GM19240 (cell line): ENCODE results near the gene TRPM6.
"Not testable (repeated sequence)": the region's sequence is repeated elsewhere in the genome, so short reads cannot be mapped to it uniquely, and the experiment has no call there.

Experiments used
- DNase-seq: peaks from one replicate; pipeline ENCODE4 v3.0.0; 2011; ENCODE audit warnings: low spot score; ENCODE audit not compliant: insufficient read length

TRPM6 gene, protein sequence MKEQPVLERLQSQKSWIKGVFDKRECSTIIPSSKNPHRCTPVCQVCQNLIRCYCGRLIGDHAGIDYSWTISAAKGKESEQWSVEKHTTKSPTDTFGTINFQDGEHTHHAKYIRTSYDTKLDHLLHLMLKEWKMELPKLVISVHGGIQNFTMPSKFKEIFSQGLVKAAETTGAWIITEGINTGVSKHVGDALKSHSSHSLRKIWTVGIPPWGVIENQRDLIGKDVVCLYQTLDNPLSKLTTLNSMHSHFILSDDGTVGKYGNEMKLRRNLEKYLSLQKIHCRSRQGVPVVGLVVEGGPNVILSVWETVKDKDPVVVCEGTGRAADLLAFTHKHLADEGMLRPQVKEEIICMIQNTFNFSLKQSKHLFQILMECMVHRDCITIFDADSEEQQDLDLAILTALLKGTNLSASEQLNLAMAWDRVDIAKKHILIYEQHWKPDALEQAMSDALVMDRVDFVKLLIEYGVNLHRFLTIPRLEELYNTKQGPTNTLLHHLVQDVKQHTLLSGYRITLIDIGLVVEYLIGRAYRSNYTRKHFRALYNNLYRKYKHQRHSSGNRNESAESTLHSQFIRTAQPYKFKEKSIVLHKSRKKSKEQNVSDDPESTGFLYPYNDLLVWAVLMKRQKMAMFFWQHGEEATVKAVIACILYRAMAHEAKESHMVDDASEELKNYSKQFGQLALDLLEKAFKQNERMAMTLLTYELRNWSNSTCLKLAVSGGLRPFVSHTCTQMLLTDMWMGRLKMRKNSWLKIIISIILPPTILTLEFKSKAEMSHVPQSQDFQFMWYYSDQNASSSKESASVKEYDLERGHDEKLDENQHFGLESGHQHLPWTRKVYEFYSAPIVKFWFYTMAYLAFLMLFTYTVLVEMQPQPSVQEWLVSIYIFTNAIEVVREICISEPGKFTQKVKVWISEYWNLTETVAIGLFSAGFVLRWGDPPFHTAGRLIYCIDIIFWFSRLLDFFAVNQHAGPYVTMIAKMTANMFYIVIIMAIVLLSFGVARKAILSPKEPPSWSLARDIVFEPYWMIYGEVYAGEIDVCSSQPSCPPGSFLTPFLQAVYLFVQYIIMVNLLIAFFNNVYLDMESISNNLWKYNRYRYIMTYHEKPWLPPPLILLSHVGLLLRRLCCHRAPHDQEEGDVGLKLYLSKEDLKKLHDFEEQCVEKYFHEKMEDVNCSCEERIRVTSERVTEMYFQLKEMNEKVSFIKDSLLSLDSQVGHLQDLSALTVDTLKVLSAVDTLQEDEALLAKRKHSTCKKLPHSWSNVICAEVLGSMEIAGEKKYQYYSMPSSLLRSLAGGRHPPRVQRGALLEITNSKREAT (N-terminal part only)

DNA sequence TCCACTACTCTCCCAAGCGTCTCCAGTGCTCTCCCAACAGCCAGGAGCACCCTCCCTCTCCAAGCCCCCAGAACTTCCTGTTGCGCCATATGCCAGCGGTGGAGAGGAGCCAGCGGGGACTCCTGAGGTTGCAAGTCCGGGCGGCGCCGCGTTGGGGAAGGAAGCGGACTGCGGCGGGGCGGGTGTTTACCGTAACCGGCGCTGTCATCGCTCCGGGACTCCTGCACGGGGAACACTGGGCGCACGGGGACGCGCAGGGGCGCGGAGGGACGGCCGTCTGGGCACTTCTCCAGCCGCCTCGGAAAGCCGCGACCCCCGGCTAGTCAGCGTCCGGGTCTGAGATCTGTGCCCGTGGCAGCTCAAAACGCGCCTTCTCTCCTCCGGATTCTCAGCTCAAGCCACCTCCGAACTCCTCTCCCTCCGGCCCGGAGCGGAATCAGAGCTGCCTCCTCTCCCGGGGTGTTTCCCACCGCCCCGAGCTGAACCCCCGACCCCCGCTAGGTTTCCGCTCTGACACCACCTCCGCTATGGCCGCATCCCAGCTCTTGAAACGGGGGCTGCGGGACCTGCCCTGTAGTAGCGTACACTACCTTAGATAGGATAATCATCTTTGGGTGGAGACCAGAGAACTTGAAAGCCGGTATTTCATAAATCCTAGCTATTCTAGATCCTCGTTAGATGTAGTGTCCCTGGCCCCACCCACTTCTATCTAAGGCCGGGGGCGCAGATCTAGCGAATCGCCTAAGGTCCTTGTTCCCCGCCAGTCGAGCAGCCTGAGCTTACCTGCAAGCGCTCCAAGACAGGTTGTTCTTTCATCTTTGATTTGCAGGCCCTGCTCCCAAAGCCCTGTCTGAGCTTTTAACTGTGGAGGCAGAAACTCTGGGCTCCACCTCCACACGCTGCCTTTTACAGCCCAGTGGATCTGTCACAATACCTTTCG is at the start of gene TRPM6:
Gene TRPM6, minus strand, starts transcription at position 881 of the 940 bp plus-strand sequence. Its CDS starts 65 bp downstream, at position 816.
- no peak for DNase-seq

DNA sequence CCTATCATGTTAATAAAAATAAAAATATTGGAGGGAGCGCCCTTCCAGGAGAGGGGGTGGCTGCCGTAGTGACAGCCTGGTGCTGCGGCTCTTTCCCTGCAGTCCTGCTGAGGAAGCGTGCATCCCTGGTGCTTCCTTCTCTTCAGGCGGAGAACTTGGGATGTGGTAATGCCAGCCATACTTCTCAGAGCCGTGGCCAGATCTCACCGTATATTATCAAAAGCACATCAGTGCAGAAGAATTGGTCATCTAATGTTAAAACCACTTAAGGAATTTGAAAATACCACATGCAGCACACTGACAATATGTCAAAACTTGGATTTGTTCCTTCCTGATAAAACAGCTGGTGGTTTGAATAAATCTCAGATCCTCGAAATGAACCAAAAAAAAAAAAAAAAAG is 47.3 kb upstream of the TRPM6 start:
- no peak for DNase-seq

DNA sequence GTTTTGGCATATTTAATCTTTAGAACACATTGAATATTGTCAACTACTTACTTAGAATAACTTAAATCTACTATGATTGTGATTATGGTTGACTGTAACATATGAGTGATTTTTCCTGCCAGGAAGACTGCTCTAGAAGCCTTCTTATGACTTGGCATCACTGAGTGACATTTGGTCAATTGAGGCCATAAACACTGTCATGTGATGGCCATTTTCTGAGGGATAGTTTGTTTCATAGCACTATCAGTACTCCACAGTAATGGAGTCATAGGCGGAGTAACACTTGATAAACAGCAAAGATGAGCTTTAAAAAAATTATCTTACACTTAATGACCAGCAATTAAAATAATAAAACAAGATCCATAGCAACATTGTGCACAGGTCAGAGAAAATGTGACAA is 34.0 kb upstream of the TRPM6 start:
- no peak for DNase-seq

DNA sequence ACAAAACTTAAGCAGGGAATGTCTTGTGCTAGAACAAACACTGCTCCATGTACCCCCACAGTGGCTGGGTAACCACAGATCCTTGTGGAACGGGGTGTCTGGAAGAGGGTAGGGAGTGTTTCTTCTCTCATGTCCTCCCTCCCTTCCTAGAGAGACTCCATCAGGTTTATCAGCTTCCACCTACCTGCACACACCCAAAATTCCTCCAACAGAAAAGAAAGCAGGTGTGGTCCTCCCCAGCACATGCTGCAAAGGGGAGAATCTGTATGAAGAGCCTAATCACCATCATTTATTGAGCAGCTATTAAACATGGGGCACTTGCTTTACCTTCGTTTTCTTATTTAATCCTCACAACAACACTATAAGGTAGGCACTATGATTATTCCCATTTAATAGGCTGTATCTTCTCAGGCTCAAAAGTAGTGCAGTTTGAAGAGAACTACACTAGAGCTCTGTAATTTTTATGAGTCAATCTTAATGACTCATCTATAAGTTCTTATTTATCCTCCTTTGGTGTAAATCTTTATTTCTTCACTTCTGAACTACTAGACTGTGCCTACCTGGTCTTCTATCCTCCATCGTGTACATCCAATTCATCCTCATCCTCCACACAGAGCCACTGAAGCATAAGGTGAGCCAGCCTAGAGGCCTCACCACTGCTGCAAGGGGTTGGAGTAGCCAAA is 33.4 kb upstream of the TRPM6 start:
- DNase-seq: no peak

DNA sequence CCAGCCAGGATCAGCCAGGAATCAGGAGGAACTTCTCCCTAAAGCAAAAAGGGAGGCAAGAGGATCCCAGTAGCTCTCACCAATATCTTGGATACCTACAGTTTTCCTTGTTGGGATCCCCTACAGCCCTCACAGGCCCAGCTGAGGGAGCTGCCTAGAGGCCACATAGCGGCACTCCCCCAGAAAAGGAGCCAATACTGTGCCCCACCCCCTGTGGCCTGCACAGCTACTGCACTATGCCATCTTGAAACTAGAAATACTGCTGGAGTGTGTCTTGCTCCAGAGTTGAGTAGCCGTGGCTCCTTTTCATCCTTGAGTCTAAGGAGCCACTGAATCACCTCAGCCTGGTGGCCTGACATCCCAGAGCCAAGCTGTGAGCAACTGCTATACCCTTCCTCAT is 22.3 kb upstream of the TRPM6 start:
- no peak for DNase-seq

DNA sequence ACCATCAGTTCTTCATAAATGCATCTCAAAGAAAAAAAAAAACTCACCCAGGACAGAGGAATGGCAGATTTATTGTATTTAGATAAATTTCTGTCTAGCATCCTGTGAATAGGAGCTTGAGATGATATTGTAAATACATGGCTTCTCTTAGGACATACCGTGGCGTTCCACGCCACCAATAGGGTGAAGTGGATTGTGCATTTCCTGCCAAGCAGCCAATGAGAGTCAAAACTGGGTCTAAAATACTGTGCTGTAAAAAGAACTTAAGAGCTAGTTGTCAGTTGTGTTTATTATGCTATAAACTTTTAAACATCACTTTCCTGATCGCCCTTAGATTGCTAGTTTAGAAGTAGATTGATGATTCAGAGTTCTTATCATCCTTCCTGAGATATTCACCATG is 20.9 kb upstream of the TRPM6 start:
- DNase-seq: no peak

DNA sequence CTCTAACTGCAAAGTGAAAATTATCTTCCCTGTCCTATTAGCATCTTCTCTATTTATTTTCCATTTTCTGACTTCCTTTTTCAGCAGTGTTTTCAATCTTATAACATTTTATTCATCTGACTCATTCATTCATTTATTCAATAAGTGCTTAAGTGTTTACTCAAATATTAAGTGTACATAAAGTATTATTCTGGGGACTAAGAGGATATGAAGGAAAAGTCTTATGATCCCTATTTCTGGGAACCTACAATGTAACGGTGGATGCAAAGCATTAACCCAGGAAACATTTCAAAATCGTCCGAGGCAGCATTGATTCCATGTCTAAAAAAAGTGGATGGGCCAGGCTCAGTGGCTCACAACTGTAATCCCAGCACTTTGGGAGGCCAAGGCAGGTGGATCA is 19.4 kb upstream of the TRPM6 start:
- DNase-seq: no peak

DNA sequence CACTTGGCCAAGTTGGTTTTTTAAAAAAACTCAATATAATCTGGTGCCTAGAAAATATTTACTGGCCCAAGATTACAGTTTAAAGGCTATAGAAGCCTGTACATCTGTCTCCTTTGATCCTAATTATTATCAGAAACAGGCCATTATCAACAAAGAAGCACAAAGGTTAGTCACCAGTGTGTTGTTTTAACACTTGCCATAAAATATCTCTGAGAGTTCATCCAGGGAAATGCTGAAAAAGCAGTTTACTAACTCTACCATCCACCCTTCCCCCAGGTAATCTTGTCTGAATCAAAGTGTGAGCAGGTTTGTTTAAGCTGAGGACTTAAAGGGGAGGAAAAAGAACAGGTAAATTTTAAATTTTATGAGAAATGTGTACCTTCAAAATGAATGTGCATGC is 13.3 kb upstream of the TRPM6 start:
- DNase-seq: no peak

DNA sequence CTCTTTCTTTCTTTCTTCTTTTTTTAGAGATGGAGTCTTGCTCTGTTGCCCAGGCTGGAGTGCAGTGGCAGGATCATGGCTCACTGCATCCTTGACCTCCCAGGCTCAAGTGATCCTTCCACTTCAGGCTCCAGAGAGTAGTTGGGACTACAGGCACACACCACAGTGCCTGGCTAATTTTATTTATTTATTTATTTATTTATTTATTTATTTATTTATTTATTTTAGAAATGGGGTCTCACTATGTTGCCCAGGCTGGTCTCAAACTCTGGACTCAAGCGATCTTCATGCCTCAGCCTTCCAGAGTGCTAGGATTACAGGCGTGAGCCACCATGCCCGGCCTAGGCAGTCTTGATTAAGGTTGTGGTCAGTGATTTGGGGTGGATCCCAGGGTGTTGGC is 728 bp upstream of the TRPM6 start:
- not testable (repeated sequence) for DNase-seq

DNA sequence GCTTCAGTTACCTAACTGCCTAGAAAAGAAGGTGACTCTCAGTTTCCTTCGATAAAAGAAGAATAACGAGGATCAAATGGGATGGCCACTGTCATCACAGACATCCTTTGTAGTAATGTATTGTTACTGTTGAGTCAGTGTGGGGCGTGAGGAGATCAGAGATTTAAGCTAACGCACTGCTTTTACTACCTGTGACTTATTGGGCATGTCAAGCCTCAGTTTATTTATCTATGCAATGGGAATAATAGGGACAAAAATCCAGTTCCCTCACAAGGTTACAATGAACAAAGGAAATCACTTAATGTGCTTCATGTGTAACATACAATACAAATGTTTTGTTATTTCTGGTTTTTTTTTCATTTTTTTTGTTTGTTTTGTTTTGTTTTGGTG is 255 bp upstream of the TRPM6 start:
- DNase-seq: no peak

DNA sequence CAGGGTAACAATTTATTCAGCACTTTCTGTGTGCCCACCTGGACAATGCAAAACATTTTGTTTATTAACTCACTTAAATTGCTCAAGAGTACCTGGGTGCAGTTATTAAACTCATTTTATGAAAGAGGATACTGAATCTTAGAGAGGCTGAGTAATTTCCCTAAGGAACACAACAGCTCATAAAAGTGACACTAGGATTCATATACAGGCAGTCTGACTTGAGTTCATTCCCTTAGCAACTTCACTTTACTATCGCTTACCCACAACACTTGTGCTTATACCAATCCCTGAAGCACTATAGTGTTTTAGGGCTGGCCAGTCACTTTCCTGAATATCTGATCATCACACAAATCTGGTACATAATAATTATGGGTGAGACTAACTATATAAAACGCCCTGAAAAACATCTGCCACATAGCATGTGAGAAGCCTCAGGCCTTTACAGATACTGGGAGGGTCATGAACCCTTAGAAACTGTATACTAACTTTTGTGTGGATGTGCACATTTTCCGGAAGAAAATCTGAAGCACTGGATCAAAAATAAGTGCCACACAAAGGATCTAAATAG is 11.3 kb downstream of the TRPM6 start:
- DNase-seq: no peak

DNA sequence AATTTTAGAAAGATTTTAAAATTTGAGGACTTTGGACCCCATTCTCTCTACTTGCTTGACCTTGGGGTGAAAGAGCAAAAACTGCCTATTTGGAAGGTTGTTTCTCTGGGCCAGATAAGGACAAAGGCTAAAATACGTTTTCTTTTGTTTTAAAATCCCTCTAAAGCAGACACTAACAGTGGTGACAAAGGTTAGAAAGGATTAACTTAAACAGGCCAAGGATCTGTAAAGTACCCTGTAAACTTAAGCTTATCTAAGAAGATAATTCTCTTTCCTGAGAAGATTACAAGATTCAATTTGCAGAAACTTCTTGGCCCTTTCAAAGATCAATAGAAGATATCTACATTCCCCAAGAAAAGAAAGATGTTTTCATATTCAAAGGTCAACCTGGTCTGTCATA is 12.1 kb downstream of the TRPM6 start:
- no peak for DNase-seq

DNA sequence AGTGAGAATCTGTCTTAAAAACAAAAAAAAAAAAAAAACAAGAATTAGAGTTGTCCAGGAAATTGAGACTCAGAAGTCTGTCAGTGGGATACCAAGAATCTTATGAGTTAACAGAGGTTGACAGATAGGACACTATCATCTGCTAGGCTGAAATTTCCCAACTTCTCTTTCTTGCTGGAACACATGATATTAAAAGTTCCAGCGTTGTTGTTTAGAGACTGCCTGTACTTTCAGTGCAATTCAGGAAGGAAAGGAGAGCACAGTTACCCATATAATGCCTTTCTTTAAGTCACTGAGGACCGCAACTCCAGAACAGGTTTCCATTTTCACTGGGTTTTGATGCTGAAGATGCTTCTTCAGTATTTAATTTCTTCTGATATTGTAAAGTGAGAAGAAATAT is 13.5 kb downstream of the TRPM6 start:
- no peak for DNase-seq

DNA sequence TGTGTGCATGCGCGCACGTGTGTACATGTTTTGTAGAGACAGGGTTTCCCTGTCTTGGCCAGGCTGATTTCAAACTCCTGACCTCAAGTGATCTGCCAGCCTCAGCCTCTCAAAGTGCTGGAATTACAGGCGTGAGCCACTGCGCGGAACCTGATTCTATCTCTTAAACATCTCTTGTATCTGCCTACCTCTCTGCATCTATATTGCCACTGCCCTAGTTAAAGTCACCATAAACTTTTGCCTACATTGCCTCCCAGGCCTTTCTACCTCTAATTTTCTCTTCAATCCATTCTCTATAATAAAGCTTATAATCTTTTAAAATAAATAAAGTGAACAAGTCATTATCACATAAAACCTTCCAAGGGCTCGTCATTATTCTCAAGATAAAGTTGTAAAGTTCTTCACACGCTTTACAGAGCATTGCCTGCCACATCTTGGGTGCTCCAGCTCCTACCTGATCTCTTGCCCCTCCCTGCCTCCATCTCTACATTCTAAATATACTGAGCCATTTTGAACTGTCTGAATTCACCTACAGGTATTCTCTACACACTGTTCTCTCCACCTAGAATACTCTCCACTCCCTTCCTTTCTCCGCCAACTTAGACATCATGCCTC is 15.0 kb downstream of the TRPM6 start:
- no peak for DNase-seq

DNA sequence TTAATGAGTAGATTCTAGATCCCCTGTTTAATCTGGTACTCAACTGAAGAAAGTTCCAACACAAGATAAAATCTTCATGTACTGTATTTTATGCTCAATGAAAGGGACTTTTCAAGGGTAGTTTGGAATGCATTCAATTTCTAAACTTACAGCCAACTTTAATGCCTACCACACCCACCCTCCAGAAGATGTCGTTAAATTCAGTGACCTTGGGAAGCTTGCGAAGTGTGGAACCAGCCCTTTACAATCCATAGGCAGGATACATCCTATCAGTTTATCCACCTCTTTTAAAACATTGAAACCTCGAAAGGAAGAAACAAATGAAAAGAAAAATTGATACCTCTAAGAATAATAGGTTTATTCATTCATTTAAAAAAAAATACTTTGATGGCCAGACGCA is 20.2 kb downstream of the TRPM6 start:
- DNase-seq: no peak

DNA sequence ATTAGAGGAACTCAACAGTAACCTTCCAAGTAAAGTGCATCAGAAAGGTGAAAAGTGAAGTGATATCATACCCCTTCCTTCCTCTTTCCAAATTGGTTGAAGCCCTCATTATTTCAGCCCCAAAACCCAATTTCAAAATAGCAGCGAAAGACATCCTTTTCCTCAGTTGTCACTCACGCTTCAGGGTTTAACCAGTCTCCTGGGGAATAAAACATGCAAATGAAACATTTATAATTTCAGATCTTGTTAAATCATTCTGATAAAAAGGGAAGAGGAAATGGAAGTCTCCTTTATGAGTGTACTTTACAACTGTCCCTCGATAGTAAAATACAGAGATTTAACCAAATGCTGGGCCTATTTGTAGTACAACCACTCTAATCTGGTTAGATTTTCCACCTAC is 22.5 kb downstream of the TRPM6 start:
- DNase-seq: no peak

DNA sequence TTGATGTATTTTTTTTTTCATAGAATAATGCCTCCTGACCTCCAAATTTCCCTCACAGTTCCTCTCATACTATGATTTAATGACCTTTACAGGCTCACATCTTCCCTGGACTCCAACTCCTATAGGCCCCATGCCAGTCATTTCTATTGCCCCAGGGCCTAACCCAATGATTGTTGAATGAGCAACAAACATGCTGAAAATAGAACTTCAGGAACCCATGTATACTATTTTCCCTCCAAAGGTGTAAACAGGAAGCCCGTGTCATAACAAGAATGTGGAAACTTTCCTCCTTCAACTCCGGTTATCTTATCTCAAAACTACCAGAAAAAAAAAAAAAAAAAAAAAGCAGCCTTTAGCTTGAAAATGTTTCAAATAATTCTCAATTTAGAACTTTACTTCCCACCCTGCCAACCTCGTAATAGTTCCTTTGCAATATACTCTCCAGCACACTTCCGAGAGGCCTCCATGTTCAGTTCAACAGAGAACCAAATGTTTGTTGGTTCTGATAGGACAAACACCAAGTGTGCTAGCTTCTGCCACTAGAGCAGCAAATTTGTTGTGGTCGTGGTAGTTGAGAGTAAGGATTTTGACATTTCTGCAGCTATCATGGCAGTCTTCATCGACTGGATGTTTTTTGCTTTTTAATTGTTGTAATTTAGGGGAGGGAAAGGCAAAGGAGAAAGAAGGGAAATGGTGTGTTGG is 25.8 kb downstream of the TRPM6 start:
- DNase-seq: no peak

DNA sequence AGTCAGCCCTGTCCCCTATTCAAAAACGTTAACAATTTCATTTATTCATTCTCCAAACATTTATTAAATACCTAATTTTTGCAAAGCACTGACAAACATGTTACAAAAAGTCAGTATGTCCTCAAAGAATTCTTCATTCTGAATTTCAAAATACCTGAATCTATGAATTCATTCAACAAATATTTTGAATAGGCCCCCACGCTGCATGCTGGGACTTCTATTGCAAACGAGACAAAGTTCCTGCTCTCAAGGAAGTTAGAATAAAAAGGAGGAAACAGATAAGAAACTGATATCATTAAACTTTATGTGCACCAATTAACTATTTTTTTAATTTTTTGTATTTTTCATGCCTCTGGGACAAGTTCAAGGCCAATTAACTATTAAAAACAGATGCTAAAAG is 26.6 kb downstream of the TRPM6 start:
- no peak for DNase-seq

DNA sequence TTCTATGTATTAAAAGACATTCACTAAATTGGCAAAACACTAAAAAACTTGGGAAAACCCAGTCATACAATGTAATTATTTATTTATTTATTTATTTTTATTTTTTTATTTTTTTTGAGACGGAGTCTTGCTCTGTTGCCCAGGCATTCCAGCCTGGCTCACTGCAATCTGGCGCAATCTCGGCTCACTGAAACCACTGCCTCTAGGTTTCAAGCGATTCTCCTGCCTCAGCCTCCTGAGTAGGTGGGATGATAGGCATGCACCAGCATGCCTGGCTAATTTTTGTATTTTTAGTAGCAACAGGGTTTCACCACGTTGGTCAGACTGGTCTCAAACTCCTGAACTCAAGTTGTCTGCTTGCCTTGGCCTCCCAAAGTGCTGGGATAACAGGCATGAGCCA is 27.5 kb downstream of the TRPM6 start:
- not testable (repeated sequence) for DNase-seq
